Measurements from ENCODE around the gene ANKS1B. TPM values are rescaled to one million over a fixed set of nuclear protein-coding genes. Genes with fewer than 3 reads are reported as not detected.

Gene ANKS1B
- polyA plus RNA-seq, 3 donors: not detected

GRCh38 chr12:98763656-98764055 is 1221.1 kb downstream of the ANKS1B start:
- TF ChIP-seq CTCF (IDR thresholded peaks at IDR 0.05): no peak
- intact Hi-C loops (cut with micrococcal nuclease): no loop called here
- Mint-ChIP-seq H3K27me3 (ENCODE audit: low read depth in 3 of 3) (peaks cover 4 to 7% (median 5%) of the 10 kb centered on the region in 3 donors), H3K4me3 (no peak overlapping the region), H3K27ac (no peak overlapping the region), H3K36me3 (no peaks in the 10 kb centered on the region), H3K9me3 (peaks cover 0 to 2% (median 0%) of the 10 kb centered on the region in 7 donors), H3K4me1 (no peaks in the 10 kb centered on the region)
- no peak overlapping the region for H3K4me3 ChIP-seq (replicated peaks in 1 of 3; ENCODE audit: low read depth in 2 of 3, low read length in 3 of 3)
- no peak overlapping the region for H3K4me2 ChIP-seq (replicated peaks; ENCODE audit: extremely low read depth, low read length, poor library complexity, severe bottlenecking)
- H3K4me1 ChIP-seq (ENCODE audit: control insufficient read depth in 1 of 2, insufficient read depth in 2 of 2, low read length in 2 of 2): no peaks in the 10 kb centered on the region
- no peak overlapping the region for H3K9ac ChIP-seq (ENCODE audit: insufficient read depth, low read length, poor library complexity, severe bottlenecking)
- DNase-seq: no peak
- H3K27ac ChIP-seq (ENCODE audit: low read depth in 1 of 2, low read length in 2 of 2): no peak overlapping the region
- no peaks in the 10 kb centered on the region for H3K27me3 ChIP-seq (ENCODE audit: control insufficient read depth in 2 of 2, insufficient read depth in 2 of 2, low read length in 2 of 2)
- H3K36me3 ChIP-seq (replicated peaks in 1 of 2; ENCODE audit: control insufficient read depth in 1 of 2, insufficient read depth in 2 of 2, low read length in 2 of 2): no peaks in the 10 kb centered on the region
- H3K79me2 ChIP-seq (ENCODE audit: insufficient read depth, low read length): no peaks in the 10 kb centered on the region
- WGBS (ENCODE audit: insufficient coverage): no CpG with 5 or more reads among the region's 4 CpGs
- no peak overlapping the region for H2AFZ ChIP-seq (ENCODE audit: insufficient read depth, low read depth, low read length, poor library complexity, severe bottlenecking)
- H3K9me3 ChIP-seq (replicated peaks in 1 of 2; ENCODE audit: control insufficient read depth in 1 of 2, insufficient read depth in 1 of 2, low read length in 2 of 2): no peaks in the 10 kb centered on the region
- no peaks in the 10 kb centered on the region for H4K20me1 ChIP-seq (ENCODE audit: insufficient read depth, low read length)

GRCh38 chr12:98758331-98758730 is 1226.4 kb downstream of the ANKS1B start:
- Mint-ChIP-seq H3K4me3 (no peak overlapping the region), H3K27ac (no peak overlapping the region), H3K4me1 (no peaks in the 10 kb centered on the region), H3K36me3 (no peaks in the 10 kb centered on the region), H3K9me3 (no peaks in the 10 kb centered on the region), H3K27me3 (ENCODE audit: low read depth in 3 of 3) (peaks cover 4 to 12% (median 7%) of the 10 kb centered on the region in 3 donors)
- WGBS (ENCODE audit: insufficient coverage): no CpG with 5 or more reads among the region's 3 CpGs
- H3K9me3 ChIP-seq (replicated peaks in 1 of 2; ENCODE audit: control insufficient read depth in 1 of 2, insufficient read depth in 1 of 2, low read length in 2 of 2): no peaks in the 10 kb centered on the region
- intact Hi-C loops (cut with micrococcal nuclease): no loop called here
- no peak for DNase-seq
- no peaks in the 10 kb centered on the region for H3K27me3 ChIP-seq (ENCODE audit: control insufficient read depth in 2 of 2, insufficient read depth in 2 of 2, low read length in 2 of 2)
- H3K4me2 ChIP-seq (replicated peaks; ENCODE audit: extremely low read depth, low read length, poor library complexity, severe bottlenecking): no peak overlapping the region
- H3K9ac ChIP-seq (ENCODE audit: insufficient read depth, low read length, poor library complexity, severe bottlenecking): no peak overlapping the region
- no peak overlapping the region for H3K4me3 ChIP-seq (replicated peaks in 1 of 3; ENCODE audit: low read depth in 2 of 3, low read length in 3 of 3)
- H3K4me1 ChIP-seq (ENCODE audit: control insufficient read depth in 1 of 2, insufficient read depth in 2 of 2, low read length in 2 of 2): no peaks in the 10 kb centered on the region
- H4K20me1 ChIP-seq (ENCODE audit: insufficient read depth, low read length): no peaks in the 10 kb centered on the region
- no peaks in the 10 kb centered on the region for H3K79me2 ChIP-seq (ENCODE audit: insufficient read depth, low read length)
- no peak overlapping the region for H2AFZ ChIP-seq (ENCODE audit: insufficient read depth, low read depth, low read length, poor library complexity, severe bottlenecking)
- H3K36me3 ChIP-seq (replicated peaks in 1 of 2; ENCODE audit: control insufficient read depth in 1 of 2, insufficient read depth in 2 of 2, low read length in 2 of 2): no peaks in the 10 kb centered on the region
- H3K27ac ChIP-seq (ENCODE audit: low read depth in 1 of 2, low read length in 2 of 2): no peak overlapping the region
- TF ChIP-seq CTCF (IDR thresholded peaks at IDR 0.05): no peak

Data from CD14-positive monocyte (primary cell).